Dermis blood vessel endothelial cell (primary cell): ENCODE measurements around the gene REM1. TPM values are rescaled to one million over a fixed set of nuclear protein-coding genes. Genes with fewer than 3 reads are reported as not detected.
A peak's percentile ranks its signal among the peaks of the same experiment; 100 is the strongest.

Experiments
- DNase-seq: peaks from one replicate; pipeline ENCODE4 v3.0.0; 2010
- total RNA-seq: library from RNA; depleted of rRNA; stranded (reverse); fragments of >200 nt; gene quantifications from 2 replicates; pipeline ENCODE4 v1.2.3, GENCODE V29; 2014

The REM1 gene
- total RNA-seq, 1 donor from 2014 or later: not detected

- peak; percentile 83 for DNase-seq
These were observed 48.5 kb downstream of the REM1 start for GRCh38 chr20:31523361-31524283.

- DNase-seq: no peak
These were observed 52.2 kb downstream of the REM1 start for GRCh38 chr20:31527266-31527665.

Other genes with a start within 250 kb of the REM1 start
- gene DEFB115, start 217.6 kb upstream of the REM1 start, total RNA-seq: not detected in 2 replicates
- gene DEFB116, start 166.7 kb upstream of the REM1 start, total RNA-seq: not detected in 2 replicates
- not detected in 2 replicates for gene DEFB118, start 106.7 kb upstream of the REM1 start, total RNA-seq
- not detected in 2 replicates for gene DEFB119, start 84.7 kb upstream of the REM1 start, total RNA-seq
- not detected in 2 replicates for gene DEFB121, start 69.1 kb upstream of the REM1 start, total RNA-seq
- gene DEFB123, start 34.7 kb upstream of the REM1 start, total RNA-seq: not detected in 2 replicates
- gene DEFB124, start 161 bp upstream of the REM1 start, total RNA-seq: not detected in 2 replicates
- gene HM13, start 39.2 kb downstream of the REM1 start, total RNA-seq: 44.9 and 74.1 TPM in 2 replicates
- 768 and 1,287 TPM in 2 replicates for gene ID1, start 130.0 kb downstream of the REM1 start, total RNA-seq
- gene COX4I2, start 162.6 kb downstream of the REM1 start, total RNA-seq: not detected in 2 replicates
- gene BCL2L1, start 247.6 kb downstream of the REM1 start, total RNA-seq: 46.1 and 62.9 TPM in 2 replicates